ENCODE results near the gene USP32.
"Not testable (repeated sequence)": the region's sequence is repeated elsewhere in the genome, so short reads cannot be mapped to it uniquely, and the experiment has no call there.

The USP32 gene

DNA sequence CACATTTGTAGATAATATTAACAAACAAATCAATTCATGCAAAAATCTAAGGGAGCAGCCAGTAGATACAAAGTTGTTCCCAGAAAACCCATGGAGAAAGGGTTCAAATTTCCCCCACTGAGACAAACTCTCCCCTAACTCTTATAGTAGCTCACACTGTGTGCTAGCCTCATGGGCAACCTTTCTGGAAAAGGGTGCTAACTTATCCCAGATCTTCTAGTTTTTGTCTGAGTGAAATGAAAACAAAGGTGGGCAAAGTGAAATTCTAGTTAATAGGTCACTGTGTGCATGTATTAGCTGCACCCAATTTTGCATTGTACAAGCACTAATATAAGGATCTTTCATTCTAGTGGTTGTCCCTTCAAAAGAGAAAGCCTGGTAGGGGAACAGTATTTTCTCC lies 9.9 kb upstream of the USP32 start:
- no peak for DNase-seq

DNA sequence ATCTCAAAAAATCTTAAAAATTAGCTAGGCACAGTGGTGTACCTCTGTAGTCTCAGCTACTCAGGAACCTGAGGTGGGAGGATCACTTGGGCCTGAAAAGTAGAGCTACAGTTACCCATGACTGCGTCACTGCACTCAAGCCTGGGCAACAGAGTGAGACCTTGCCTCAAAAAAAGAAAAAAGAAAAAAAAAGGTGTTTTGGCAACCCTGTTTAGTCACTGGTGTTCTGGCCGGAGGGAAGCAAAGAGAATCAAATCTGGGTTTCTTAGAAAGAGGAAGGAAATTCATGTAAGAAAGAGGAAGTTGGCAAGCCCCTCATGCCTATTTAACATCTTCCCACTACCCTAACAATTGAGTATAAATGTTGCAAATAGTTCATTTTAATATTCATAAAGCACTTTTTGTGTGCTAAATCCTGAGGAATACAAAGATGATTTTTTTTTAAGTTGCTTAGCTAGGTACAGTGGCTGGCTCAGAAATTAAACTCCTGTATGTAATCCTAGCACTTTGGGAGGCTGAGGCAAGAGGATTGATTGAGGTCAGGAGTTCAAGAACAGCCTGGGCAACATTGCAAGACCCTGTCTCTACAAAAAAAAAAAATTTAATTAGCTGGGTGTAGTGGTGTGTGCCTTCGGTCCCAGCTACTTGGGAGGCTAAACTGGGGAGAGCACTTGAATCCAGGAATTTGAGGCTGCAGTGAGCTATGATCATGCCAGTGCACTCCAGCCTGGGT lies 6.5 kb upstream of the USP32 start:
- DNase-seq, result no peak

DNA sequence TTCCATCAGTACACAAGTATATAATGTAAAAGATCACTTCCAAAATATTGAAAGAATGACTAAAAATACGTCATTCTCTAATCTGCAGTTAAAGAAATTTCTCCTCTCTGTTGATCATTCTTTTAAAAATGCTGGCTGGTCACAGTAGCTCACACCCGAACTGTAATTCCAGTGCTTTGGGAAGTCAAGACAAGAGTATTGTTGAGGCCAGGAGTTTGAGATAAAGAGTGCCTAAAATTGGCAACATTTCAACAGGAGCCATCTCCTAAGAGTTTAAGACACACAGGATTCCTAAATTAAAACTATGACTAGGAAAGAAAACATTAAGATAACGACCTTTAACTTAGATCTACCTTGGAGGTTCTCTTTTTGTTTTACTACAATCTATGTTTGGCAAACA lies 4.5 kb upstream of the USP32 start:
- DNase-seq, result no peak

DNA sequence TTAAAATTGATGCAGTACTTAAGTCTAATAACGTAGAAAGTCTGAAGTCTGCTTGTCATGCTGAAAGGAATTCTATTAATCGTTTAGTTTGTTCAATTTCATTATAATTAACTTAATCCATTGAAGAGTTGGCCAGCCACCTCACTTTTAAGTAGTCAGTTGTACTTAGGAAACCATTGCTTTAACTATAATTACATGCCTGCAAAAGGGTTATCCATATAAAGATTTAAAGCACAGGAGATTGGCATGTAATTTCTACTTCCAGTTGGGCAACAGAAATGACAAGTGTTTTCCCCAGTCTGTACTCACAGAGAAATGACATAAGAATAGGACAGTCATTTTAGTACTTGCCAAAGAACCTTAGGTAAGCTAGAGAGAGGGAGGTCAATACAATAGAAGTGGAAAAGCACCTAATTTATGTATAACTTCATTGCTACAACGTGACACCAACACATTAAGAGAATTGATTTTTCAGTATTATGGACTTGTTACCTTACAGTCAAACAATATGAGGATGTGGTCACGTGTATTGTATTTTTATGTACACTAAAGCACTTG lies 3.7 kb upstream of the USP32 start:
- DNase-seq, result peak; percentile 67

DNA sequence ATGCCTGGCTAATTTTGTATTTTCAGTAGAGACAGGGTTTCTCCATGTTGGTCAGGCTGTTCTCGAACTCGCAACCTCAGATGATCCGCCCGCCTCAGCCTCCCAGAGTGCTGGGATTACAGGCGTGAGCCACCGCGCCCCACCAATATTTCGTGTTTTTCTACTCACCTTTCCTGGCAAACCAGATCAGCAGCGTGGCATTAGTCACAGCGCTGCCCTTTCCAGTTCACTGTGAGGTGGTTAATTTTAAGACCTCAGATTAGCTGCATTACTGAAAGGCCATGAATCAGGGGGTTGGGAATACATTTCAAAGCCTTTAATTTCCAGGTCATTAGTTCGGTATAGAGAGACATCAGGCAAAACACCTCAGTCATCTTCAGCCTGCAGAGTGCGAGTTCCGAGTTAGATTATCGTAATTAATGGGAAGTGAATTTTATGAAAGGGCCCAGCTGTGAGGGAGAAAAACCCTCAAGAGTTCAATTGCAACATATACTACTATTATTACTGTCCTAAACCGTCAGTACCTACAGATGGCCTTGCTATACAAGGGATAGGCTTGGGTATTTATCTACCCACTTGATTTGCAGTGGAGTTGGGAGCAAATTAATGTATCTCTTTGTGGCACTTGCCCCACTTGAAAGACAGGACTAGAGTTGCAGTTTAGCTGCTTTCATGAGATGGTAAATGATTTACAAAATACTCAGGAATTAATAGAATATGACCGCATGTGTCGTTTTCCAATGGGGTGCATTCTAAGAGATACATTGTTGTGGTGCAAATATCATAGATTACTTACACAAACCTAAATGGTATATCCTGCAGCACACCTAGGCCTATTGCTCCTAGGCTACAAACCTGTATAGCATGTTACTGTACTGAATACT lies 2.1 kb upstream of the USP32 start:
- no peak for DNase-seq

DNA sequence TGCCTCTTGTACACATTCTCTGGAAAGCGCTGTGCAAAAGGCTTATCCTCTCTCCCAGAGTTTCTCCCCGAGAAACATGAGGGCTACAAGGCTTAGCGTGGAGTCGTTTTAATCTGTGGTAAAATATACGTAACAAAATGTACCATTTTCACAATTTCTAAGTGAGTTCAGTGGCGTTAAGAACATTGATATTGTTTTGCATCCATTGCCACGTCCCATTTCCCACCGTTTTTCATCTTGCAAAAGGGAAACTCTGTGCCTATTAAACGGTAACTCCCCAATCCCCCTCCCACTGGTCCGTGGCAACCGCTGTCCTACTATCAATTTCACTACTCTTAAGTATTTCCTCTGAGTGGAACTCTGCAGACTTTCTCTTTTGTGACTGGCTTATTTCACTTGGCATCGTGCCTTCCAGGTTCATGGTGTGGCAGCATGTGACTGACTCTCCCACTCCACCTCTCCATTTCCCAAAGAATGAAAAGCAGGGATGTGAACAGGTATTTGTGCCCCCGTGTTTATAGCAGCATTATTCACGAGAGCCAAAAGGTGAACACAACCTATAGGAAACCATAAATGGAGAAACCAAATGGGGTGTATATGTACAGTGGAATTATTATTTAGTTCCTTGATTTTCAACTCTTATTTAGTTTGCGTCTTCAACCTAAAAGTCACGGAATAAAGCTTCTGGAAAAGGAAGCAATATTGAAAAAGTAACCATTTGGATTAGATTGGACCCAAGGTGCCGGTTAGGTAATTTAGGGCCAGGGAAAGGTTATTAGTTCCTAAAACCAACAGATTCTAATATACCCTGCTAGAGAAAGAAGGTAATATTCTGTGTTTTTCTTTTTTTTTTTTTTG lies 1.1 kb upstream of the USP32 start:
- DNase-seq, result peak; percentile 65

DNA sequence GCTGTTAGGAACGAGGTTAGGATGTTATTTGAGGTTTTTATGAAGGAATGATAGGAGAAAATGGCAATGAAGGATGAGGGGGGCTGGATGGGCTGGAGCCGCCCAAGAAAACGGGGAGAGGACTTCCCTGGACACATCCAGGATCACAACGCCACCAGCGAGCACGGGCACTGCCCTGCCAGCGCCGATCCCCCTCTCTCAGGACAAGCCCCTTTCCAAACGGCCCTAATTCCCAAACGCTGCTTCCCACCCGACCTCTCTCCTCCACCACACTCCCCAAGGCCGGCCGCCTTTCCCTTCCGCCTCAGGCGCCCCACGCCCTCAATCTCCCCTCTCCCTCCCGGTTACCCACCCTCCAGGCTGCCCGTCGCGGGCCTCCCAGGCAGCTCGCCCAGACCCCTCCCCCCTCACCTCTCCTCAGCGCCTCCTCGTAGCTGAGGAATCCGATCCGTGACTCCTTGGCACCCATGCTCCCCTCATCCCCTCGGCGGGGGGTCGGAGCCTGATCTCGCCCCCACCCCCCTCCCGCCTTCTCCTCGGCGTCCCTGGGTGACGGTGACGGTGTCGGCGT lies 377 bp downstream of the USP32 start:
- DNase-seq, result no peak

DNA sequence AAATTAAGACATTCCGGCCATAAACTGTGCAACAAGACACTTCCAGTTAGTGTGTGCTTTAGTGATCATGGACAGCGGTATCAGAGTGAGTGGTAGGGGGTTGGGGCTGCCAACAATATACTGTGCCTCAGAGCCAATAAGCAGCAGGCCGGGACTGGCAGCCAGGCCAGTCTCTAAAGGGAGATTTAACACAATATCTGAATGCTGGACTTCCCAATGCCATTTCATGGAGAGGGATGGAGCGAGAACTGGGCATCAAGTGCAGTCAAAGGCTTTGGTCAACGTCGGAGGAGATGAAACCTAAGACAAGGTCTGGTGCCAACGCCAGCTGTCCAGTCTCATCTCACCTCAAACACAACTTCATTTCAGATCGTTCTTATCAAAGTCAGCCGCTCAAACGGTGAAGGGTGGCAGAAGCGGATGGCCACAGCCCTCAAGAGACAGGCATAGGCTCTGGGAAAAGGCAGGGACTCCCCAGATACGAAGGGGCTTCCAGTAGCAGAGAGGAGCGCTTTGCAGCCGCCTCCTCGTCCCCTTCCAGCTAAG lies 935 bp downstream of the USP32 start:
- peak; percentile 17 for DNase-seq

DNA sequence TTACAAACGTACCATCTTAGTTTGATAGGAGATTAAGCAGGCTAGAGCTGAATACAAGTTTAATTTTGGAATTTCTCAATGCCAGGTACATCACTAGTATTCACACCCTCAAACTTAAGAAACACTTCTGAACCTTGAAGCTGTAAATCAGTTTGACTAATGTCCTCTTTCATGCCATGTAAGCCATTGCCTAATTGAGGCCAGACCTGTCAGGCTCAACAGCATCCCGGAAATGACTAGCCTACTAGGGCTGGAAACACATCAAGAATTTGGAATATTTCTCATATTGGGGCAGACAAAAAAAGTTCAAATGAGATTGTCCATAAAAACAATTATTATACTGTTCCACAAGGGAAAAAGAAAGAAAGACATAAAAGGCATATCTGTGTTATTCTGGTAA lies 1.7 kb downstream of the USP32 start:
- no peak for DNase-seq

DNA sequence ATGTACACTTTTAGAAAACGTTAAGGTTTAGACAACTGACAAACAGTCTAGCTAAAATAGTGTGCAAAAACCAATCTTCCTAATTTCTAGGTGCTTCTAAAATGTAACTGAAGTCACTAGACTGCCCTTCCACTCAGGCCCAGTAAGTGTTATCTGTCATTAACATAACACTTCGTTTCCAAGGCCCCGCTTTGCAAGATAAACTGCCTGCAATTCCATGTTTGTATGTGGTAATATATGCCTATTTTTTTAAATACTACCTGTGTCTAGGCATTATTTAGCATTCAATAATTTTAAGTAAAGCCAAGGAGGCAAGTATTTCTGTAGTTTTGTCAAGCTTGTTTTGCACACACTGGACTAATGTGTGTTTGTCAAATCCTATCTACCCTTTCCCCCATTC lies 3.2 kb downstream of the USP32 start:
- no peak for DNase-seq

DNA sequence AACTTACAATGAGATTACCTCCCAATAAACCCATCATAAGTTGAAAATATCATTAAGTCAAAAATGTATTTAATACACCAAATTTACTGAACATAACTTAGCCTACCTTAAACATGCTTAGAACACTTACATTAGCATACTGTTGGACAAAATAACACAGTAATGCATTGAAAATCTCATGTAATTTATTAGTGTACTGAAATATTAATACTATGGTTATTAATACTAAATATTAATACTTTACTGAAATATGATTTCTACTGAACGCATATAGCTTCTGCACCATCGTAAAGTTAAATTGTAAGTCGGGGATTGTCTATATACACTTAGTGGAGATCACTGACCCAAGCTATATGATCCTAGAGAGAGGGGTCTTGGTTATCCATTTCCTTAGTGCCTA lies 4.3 kb downstream of the USP32 start:
- no peak for DNase-seq

DNA sequence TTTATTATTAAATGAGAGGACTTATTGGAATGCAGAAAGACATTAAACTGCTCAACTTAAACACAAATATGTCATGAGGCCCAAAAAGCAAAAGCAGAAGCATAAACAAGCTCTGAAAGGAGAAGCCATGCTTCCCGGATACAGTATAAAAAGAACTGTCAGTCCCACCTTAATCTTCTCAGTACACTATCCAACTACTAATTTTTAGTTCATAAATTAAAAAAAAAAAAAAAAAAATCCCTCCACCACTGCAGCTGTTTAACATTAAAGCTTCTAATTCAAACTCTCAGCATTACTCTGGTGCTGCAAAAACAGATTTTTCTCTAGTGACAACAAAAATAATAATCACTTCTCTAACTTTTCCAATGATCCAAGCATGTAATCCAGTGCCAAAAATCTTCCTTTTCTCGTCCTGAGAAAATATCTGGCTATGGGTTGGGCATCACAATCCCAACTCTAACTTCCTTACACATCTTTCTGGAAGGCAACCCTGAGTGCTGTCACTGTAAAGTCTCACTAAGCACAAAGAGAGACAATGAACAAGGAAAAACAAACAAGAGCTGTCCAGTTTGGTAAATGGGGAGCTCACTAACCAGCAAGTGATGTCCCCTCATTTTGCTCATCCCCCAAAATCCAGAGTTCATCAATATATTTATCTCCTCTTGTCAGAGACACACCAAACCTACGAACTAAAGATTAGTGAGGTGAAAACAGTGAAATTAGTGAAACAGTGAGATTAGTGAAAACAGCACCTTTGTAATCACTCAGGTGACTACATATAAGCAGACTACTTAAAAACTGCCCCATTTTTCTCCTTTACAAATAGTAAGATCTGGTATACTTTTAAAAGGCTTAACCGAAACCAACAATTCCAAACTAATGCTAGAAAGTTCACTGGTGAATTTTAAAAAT lies 5.5 kb downstream of the USP32 start:
- no peak for DNase-seq

DNA sequence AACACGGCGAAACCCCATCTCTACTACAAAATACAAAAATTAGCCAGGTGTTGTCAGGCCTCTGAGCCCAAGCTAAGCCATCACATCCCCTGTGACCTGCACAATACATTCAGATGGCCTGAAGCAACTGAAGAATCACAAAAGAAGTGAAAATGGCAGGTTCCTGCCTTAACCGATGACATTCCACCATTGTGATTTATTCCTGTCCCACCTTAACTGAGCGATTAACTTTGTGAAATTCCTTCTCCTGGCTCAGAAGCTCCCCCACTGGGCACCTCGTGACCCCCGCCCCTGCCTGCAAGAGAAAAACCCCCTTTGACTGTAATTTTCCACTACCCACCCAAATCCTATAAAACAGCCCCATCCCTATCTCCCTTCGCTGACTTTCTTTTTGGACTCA lies 7.0 kb downstream of the USP32 start:
- DNase-seq, result not testable (repeated sequence)

DNA sequence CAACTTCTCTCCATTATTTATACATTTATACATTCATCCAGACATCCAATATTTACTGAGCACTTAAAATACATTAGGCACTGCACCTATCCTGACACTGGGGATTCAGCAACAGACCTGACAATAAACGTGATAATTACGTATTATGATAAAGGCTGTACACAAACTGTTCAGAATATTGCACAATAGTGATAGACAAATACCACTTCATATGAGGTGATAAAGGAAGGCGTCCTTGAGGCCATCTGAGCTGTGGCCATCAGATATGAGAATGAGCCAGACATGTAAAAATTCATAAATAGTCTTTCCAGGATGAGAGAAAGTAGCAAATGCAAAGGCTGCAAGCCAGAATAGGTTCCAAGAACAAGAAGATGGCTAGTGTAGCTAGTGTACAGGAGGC lies 8.6 kb downstream of the USP32 start:
- DNase-seq, result no peak

DNA sequence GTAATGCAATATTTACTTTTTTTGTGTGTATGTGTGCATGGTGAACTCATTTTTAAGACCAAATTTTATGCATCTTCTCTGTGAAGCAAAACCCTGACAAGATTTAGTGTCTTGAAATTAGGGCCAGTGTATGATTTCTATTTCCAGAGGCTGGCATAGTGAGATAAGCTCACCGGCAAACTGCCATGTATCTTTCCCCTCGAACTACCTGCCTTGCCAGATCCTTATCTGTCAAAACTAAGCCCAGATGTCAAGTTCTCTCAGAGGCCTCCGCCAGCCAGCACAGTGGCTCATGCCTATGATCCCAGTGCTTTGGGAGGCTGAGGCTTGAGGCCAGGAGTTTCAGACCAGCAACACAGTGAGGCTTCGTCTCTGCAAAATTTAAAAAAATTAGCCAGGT lies 10.0 kb downstream of the USP32 start:
- DNase-seq, result no peak

DNA sequence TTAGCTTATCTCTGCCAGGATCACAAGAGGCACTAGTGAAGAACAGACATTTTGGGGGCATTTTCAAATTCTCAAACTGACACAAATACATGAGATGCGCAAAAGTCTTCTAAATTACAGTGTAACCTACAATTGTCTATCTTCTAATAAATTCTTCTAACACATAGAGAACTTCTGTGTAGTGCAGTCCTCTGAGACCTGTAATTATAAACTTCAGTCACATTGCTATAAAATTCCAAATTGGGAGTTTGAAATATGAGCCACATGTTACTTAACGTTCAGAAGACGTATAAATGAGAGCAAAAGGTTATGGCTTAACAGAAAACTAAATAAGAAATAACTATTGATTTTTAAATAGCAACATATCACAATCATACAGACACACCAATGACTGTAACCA lies 12.5 kb downstream of the USP32 start:
- DNase-seq, result not testable (repeated sequence)

DNA sequence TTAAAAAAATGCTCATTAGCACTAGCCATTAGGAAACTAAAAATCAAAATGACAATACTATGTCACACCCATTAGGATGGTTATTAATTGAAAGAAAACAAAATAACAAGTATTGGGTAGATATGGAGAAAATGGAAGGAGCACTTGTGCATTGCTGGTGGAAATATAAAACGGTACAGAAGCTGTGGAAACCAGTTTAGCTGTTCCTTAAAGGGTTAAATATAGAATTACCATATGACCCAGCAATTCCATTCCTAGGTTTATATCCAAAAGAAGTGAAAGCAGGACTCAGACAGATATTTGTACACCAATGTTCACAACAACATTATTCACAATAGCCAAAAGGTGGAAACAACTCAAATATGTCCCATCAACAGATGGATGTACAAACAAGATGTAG lies 13.7 kb downstream of the USP32 start:
- not testable (repeated sequence) for DNase-seq

DNA sequence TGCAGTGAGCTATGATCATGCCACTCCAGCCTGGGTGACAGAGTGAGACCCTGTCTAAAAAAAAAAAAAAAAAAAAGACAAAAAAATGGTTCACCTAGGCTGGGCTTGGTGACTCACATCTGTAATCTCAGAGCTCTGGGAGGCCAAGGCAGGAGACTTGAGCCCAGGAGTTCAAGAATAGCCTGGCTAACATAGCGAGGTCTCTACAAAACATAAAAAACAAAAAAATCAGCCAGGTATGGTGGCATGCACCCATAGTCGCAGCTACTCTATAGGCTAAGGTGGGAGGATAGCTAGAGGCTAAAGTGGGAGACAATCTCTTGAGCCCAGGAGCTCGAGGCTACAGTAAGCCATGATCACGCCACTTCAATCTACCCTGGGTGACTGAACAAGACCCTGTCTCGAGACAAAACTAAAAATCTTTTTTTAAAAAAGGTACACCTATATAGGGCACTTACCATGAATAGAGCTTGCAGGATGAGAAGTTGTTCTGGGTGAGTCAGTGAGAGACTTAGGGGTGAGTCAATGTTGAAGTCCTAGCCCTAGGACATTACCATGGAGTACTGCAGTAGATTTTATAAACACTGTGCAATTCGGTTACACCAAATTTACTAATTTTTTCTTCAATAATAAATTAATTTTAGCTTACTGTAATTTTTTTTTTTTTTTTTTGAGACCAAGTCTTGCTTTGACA lies 19.0 kb downstream of the USP32 start:
- DNase-seq, result peak; percentile 48

DNA sequence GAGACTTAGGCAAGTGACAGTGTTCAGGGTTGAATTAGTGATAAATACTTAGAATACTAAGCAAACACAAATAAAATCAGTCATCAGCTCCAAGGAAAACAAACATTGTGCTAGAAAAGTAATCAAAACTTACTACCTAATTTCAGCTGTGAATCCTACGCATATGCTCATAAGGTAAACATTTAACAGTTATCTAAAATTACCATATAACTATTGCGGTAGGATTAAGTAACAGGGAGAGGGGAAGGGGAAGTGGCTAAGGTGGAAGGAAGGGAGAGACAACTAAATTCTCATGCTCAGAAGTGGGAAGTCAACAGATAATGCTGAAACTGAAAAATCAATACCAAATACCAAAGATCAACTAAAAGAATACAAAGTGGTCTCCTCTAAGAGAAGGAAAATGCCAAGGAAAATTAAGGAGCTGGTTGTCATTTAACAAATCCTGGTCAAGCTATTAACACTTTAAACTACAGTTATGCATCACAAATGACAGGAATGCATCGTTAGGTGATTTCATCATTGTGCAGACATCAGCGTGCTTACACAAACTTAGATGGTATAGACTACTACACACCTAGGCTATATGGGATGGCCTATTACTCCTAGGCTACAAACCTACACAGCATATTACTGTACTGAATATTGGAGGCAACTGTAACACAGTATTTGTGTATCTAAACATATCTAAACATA lies 20.0 kb downstream of the USP32 start:
- peak; percentile 27 for DNase-seq

DNA sequence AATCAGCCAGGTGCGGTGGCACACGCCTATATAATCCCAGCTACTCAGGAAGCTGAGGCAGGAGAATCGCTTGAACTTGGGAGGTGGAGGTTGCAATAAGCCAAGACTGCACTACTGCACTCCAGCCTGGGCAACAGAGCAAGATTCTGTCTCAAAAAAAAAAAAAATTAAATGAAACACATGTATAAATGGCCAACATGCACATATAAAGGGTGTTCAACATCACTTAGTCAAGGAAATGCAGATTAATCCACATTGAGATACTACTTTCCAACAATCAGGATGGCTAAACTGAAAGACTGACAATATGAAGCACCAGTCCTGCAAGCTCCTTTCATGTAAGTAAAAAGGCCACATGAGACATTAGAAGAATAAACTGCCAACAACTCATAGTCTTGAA lies 20.5 kb downstream of the USP32 start:
- DNase-seq, result no peak
